DMS153 treated with DMSO at 0.1 percent for 48 hours (cell line): ENCODE measurements around the gene ZMAT5.

Experiments
- DNase-seq: peaks from one replicate; lab custom pipeline; 2025; ENCODE audit not compliant: unreplicated experiment; lab: John Stamatoyannopoulos, UW

The ZMAT5 gene

GRCh38 chr22:29691636-29692326 lies 75.0 kb downstream of the ZMAT5 start:
- DNase-seq: no peak

GRCh38 chr22:29690476-29690875 lies 76.3 kb downstream of the ZMAT5 start:
- DNase-seq: no peak

- DNase-seq: peak; percentile 61
Observed at GRCh38 chr22:29689880-29690213, 77.0 kb downstream of the ZMAT5 start.

- no peak for DNase-seq
Observed at GRCh38 chr22:29689206-29689879, 77.5 kb downstream of the ZMAT5 start.

- no peak for DNase-seq
Observed at GRCh38 chr22:29684244-29684643, 82.6 kb downstream of the ZMAT5 start.

GRCh38 chr22:29683536-29683935 lies 83.3 kb downstream of the ZMAT5 start:
- no peak for DNase-seq
